Activated CD4-positive, alpha-beta T cell treated with anti-CD3 and anti-CD28 coated beads, Interleukin-2, amount 50 U/mL, for 4 hours (primary cell): ENCODE results near the gene KIRREL2.

Source experiments
- DNase-seq, 2 experiments: peaks; one replicate each; pipeline ENCODE4 v3.0.0-alpha.2; 2020

The KIRREL2 gene

GRCh38 chr19:35845215-35846037, 11.3 kb upstream of the KIRREL2 start:
- DNase-seq, result no peak

- no peak for DNase-seq
Observed at GRCh38 chr19:35846038-35846668, 10.6 kb upstream of the KIRREL2 start.

- no peak for DNase-seq
Observed at GRCh38 chr19:35847911-35848310, 8.8 kb upstream of the KIRREL2 start.

DNA sequence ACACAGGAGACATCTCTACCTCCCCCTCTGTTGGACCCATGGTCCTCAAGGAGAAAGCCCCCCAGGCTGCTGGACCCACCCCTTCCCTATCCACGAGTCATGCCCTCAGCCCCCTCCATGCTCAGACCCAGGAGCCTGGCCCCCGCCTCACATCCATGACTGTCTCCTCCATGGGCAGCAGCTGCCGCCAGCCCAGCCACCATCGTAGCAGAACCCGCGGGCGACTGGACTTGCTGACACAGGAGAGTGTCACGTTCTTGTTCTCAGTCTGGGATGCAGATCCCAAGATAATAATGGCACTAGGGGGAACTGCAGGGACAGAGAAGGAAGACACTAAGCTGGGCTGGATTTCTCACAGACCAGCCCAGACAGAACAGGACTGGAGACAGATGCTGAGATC, 8.2 kb upstream of the KIRREL2 start:
- no peak for DNase-seq

- no peak for DNase-seq
Observed at GRCh38 chr19:35848919-35849505, 7.7 kb upstream of the KIRREL2 start.

GRCh38 chr19:35851213-35852028, 5.3 kb upstream of the KIRREL2 start:
- DNase-seq, result no peak

GRCh38 chr19:35852029-35852780, 4.5 kb upstream of the KIRREL2 start, which contains the start of gene NPHS1:
Gene NPHS1 (minus strand): TSS chr19:35852504. CDS start chr19:35851837, 667 bp downstream.
- DNase-seq, result no peak

DNA sequence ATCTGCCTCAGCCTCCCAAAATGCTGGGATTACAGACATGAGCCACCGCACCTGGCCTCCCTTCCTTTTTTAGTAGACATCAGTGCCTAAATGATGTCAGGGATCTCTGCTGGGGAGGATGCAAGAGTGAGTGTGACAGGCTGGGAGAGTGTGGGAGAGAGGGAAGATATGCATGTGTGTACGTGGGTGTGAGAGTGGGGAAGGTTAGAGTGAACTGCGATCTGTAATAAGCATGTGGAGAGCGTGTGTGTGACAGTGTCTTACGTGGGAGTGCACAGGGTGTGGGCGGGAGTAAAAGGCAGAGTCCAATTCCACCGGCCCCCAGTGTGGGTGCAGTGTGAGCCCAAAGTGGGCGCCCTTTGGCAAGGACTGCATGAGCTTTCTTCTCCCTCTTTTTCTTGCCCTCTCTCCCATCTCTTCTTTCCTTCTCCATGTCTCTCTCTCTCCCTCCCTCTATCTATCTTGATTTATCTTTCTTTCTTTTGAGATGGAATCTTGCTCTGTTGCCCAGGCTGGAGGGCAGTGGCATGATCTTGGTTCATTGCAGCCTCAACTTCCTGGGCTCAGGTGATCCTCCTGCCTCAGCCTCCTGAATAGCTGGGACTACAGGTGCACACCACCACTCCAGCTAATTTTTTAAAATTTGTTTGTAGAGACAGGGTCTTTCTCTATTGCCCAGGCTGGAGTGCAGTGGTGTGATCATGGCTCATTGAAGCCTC, 3.5 kb upstream of the KIRREL2 start:
- DNase-seq, result no peak

- DNase-seq, result no peak
Observed at GRCh38 chr19:35858311-35858710, 1.6 kb downstream of the KIRREL2 start.

GRCh38 chr19:35859414-35859813, 2.7 kb downstream of the KIRREL2 start:
- no peak for DNase-seq

DNA sequence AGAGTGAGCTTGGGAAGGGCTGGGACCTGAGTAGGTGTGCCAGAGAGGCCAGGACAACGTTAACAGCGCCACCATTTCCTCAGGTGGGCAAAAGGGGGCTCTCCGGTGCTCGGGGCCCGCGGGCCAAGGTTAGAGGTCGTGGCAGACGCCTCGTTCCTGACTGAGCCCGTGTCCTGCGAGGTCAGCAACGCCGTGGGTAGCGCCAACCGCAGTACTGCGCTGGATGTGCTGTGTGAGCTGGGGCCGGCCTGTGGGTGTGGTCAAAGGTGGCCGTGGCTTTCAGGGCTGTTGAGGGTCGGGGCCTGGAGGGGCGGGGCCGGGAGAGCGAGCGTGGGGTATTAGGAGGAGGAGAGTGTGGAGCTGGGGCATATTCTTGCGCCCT, 3.7 kb downstream of the KIRREL2 start:
- DNase-seq, result no peak

- no peak for DNase-seq
Observed at GRCh38 chr19:35860818-35861639, 4.3 kb downstream of the KIRREL2 start.

DNA sequence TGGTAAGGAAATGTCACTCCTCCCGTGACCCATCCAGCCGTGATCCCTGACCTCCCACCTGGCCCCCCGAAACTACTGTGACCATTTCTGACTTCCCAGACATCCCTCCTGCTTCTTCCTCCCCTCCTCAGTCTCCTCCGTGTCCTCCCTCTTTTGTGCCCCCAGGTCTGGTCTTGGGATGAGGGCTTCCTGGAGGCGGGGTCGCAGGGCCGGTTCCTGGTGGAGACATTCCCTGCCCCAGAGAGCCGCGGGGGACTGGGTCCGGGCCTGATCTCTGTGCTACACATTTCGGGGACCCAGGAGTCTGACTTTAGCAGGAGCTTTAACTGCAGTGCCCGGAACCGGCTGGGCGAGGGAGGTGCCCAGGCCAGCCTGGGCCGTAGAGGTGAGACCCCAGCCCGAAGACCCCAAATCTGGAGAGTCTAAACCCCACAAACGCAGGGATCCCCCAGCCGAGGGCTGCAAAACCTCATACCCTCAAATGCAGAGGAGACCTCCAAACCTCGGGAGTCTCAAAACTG, 5.0 kb downstream of the KIRREL2 start:
- no peak for DNase-seq

DNA sequence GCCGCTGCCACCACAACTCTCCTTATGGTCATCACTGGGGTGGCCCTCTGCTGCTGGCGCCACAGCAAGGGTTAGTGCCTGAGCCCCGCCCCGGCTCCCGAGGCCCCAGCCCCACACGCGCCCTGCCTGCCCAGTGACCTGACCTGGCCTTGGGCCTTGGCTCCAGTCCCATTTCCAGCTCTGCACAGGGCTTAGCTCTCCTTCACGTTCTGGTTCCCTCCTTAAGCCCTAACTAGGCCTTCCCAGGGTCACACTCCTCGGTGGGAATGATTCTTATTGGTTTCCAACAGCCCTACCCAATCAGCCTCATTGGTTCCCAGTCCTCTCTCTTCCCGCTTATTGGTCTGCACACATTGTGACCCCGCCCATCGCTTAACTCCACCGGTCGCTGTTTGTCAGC, 5.8 kb downstream of the KIRREL2 start:
- DNase-seq, result no peak

DNA sequence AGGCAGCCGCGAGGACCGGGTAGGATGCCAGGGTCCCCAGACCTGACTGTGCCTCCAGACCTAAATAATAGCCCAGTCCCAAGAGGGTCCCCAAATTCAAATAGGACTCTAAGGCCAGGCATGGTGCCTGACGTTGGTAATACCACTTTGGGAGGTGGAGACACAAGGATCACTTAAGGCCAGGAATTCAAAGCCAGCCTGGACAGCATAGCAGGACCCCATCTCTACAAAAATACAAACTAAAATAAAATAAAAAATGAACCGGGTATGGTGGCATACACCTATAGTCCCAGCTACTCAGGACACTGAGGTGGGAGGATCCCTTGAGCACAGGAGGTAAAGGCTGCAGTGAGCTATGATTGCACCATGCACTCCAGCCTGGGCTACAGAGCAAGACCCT, 6.3 kb downstream of the KIRREL2 start:
- no peak for DNase-seq

DNA sequence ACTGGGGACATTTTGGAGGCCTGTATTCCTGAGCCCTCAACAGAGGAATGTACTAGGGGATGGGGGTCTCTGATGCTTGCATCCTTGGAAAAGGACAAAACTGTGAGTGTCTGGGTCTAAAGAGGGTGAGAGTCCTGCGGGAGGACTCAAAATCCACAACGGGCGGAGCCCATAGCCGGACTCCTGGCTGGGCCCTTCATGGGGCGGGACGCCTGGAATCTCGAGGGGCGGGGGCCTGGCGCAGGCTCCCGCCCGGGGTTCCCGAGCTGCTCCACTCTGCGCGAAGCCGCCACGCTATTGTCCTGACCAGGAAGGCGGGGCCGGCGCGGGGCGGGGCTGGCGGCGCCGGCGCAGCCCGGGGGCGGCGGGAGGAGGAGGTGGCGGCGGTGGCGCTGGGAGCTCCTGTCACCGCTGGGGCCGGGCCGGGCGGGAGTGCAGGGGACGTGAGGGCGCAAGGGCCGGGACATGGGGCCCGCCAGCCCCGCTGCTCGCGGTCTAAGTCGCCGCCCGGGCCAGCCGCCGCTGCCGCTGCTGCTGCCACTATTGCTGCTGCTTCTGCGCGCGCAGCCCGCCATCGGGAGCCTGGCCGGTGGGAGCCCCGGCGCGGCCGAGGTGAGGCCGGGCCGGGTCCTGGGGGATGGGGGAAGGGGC, 11.6 kb downstream of the KIRREL2 start, which contains the start of gene APLP1:
Gene APLP1, plus strand, starts transcription at position 403 of the 651 bp plus-strand sequence. Its CDS starts 63 bp downstream, at position 466.
- DNase-seq, result peak; percentile 63 to 66

DNA sequence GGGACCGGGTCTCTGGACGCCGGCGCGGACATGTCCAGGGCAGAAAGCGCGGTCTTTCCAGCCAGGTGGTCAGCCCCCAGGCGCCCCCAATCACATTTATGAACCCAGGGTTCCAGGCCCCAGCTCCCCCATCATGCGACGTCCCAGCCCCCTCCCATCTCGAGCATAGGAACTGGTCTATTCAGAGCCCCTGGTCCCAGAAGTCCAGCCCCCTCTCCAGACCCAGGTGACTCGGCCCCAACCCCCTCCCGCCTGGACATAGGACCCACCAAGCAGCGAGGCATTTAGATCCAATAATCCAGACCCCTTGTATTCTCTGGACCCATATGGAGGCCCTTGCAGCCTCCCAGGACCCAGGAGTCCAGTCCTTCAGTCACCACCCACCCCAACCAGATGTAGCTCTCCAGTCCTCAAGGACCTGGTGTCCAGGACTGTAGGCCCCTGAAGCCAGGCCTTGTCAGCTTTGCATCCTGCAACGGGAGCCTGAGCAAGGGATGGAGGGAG, 12.2 kb downstream of the KIRREL2 start:
- DNase-seq, result no peak

DNA sequence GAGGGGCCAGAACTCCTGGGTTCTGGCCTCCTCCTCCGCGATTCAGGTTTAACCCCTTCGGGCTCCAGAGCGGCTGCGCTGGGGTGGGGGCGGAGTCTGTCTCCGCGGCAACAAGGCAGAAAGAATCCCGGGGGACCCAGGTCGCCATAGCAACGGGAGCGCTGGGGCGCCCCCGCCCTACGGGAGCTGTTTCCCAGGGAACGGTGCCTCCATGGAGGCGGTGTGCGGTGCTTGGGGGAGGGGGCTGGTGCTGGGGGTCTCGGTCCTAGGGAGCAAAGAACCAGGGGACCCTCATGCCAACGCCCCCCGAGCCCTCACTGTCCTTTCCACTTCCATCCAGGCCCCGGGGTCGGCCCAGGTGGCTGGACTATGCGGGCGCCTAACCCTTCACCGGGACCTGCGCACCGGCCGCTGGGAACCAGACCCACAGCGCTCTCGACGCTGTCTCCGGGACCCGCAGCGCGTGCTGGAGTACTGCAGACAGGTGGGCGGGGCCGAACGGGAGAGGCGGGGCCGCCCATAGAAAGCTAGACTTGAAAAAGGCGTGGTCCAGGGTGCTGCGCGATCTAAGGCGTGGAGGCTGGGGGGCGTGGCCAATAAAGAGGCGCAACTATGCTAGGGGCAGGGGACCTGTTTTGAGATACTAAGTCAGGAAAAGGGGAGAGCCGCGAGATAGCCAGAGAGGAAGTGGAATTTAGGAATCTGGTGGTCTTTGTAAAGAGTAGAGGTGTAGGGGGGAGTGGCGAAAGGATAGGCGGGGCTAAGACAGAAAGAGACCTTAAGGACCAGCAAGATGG, 12.8 kb downstream of the KIRREL2 start:
- peak; percentile 73 to 78 for DNase-seq
